Left ventricle myocardium superior (tissue), 1 donor: ENCODE data around the gene ARL4D. TPM values are rescaled to one million over a fixed set of nuclear protein-coding genes. Genes with fewer than 3 reads are reported as not detected.
"Not testable (repeated sequence)": the region's sequence is repeated elsewhere in the genome, so short reads cannot be mapped to it uniquely, and the experiment has no call there.

Source experiments
- ATAC-seq: fragments of 200-7000 bp; cut with Tn5 transposase; one replicate; pipeline ENCODE4 v1.9.1; 2020; ENCODE audit warnings: mild to moderate bottlenecking, moderate library complexity
- DNase-seq: peaks from one replicate; pipeline ENCODE4 v3.0.0-alpha.2; 2020
- intact Hi-C: fragments of 100-400 bp; cut with micrococcal nuclease; formaldehyde crosslinking; loops from one replicate; pipeline ENCODE4 v1.11.0; 2022
- total RNA-seq: library from RNA; stranded (reverse); fragmentation: NEBNext Ultra II Directional; extraction: Animal tissue kit (Norgen Biotek cat#: 25700); gene quantifications from one replicate; pipeline ENCODE4 v1.2.1, GENCODE V29; 2021
- donor health status: DM: no; HTN: yes; CAD: no; lungs with severe emphysema.

The ARL4D gene
- total RNA-seq, 1 donor from 2014 or later: 6.7 TPM

DNA sequence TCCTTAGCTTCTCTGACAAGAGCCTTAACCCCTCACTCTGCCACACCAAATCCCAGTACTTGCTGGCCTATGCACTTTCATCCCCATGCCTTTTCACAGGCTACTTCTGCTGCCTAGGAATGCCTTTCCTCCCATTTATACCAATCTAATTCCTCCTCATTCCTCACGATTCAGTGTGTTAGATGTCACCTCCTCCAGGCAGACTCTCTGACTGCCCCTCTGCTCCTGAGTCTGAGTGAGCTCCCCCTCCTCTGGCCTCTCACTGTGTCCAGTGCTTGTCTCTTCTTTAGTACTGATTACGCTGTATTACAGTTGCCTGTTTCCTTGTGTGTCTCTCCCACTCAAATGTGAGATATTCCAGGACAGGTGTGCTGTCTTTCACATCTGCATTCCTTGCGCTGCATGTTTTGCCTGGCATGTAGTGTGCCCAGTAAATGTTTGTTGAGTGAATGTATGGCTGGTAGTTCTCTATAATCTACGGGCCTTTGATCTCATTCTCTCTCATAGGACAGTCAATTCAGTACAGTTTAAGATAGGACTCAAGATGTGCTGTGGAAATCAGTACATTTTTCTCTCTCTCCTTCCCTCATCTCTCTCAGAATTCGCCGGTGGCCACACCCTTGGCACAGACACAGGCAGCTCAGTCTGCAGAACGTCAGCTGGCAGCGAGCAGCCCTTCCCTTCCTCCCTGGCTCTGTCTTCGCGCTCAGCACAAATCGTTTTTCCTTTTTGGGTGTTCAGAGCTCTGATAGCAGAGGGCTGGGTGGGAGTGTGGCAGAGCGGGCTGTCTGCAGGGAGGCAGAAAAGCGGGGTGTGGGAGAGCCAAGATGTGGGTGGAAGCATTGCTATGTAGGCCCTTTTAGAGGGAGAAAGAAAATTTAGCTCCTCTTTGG is 18.5 kb downstream of the ARL4D start:
- ATAC-seq (peak; percentile 92), DNase-seq (peak; percentile 85)
- intact Hi-C loops: no loop called here

DNA sequence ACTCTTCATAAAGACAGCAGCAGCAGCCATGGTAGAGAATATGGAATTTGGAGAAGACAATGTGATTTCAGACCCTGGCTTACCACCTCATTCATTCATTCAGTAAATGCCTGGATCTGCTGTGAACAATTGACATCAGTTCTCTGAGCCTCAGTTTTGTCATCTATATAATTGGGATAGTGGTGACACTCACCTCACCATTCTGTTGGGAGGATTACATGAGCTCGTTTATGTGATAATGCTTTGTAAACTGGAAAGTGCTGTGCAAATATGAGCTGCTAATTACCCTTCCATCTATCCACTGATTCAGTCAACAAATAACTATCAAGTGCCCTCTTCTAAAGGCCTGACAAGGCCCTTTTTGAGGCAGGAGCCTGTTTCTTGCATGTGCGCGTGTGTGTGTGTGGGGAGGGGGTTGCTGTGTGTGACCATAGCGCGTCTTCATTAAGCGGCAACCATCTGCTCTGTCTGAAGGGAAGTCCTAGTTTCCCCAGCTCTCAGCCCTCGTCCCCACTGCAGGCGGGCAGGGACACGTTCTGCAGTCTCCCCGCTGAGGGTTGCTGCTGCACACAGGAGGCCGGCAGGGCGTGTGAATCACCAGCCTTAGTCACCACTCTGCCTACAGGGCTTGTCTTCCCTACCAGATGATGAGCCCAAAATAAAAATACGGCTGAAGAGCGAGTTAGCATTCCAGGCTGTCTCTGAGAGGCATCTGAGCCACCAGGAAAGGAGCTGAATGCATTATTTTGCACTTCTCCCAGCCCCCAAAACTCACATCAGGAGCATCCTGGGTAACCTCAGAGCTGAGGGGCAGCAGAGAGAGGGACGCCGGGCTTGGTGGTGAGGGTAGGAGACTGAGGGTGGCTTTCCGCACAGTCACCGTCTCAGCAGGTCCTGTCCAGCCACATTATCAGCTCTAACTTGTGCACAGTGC is 19.9 kb downstream of the ARL4D start:
- peak; percentile 58 for DNase-seq
- ATAC-seq: peak; percentile 72
- intact Hi-C loops: no loop called here

DNA sequence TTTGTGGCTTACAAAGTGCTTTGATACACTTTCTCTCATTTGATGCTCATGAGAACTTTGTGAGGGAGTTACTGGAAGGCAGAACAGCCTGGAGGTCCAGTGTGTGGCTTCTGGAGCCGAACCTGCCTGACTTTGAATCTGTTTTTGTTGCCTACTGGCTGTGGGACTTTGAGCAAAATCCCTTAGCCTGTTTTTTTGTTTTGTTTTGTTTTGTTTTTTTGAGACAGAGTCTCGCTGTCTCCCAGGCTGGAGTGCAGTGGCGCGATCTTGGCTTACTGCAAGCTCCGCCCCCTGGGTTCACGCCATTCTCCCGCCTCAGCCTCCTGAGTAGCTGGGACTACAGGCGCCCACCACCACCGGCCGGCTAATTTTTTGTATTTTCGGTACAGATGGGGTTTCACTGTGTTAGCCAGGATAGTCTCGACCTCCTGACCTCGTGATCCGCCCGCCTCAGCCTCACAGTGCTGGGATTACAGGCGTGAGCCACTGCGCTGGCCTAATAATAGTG is 20.6 kb downstream of the ARL4D start:
- DNase-seq, intact Hi-C loops, ATAC-seq: not testable (repeated sequence)

DNA sequence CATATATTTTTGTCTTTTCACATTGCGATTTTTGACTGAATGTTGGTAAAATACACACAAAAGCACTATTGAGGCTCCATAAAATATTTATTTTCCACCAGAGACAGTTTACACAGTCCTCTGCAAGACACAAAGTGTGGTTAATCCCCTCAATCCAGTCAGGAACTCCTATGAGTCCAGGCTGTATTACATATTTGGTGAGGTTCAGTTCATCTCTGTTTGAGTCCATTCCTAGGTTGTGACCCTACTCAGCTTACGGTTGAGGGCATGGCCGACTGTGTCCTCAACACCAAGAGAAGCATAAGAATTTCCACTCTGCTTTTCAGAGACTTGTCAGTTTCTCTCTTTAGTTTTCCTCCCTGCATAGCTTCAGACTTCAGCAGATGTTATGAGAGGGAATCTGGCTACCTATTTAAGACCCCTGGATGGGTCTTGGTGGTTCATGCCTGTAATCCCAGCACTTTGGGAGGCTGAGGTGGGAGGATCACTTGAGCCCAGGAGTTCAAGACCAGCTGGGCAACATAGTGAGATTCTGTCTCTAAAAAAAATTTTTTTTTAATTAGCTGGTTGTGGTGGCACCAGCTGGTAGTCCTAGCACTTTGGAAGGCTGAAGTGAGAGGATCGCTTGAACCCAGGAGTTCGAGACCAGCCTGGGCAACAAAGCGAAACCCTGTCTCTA is 25.1 kb downstream of the ARL4D start:
- ATAC-seq: no peak
- no peak for DNase-seq
- intact Hi-C loops: no loop called here

DNA sequence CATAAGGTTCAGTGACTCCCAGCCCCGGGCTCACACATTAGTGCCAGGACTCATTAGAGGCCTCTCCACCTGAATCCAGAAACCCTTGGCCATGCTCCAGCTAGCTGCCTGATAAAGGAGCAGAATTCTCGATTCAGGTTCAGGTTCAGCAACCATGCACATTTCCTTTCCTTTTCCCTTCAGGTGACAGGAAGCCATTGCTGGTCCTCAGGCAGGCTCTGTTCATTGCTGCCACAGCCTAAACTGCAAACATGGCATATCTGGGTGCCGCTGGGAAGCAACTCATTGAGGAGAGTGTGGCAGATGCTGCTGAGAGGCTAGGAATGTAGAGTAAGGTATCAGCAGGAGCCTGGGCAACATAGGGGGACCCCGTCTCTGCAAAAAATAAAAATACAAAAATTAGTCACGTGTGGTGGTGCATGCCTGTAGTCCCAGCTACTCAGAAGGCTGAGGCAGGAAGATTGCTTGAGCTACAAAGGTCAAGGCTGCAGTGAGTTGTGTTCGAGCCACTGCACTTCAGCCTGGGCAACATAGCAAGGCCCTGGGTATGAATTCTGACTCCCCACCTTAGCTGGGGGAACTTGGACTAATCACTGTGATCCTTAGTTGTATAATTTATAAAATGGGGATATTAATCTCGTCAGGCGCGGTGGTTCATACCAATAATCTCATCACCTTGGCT is 28.7 kb downstream of the ARL4D start:
- no peak for ATAC-seq
- DNase-seq: no peak
- intact Hi-C loops: no loop called here

DNA sequence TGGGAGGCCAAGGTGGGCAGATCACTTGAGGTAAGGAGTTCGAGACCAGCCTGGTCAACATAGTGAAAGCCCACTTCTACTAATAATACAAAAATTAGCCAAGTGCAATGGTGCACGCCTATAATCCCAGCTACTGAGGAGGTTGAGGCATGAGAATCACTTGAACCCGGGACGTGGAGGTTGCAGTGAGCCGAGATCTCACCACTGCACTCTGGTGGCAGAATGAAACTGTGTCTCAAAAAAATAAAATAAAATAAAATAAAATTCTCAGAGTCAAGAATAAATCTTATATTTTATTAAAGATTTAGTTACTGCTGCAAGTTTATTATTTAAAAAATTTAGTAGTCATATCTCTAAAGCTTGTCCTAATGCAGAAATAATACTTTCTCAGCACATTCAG is 29.7 kb downstream of the ARL4D start:
- DNase-seq (no peak), ATAC-seq (no peak)
- intact Hi-C loops: no loop called here

DNA sequence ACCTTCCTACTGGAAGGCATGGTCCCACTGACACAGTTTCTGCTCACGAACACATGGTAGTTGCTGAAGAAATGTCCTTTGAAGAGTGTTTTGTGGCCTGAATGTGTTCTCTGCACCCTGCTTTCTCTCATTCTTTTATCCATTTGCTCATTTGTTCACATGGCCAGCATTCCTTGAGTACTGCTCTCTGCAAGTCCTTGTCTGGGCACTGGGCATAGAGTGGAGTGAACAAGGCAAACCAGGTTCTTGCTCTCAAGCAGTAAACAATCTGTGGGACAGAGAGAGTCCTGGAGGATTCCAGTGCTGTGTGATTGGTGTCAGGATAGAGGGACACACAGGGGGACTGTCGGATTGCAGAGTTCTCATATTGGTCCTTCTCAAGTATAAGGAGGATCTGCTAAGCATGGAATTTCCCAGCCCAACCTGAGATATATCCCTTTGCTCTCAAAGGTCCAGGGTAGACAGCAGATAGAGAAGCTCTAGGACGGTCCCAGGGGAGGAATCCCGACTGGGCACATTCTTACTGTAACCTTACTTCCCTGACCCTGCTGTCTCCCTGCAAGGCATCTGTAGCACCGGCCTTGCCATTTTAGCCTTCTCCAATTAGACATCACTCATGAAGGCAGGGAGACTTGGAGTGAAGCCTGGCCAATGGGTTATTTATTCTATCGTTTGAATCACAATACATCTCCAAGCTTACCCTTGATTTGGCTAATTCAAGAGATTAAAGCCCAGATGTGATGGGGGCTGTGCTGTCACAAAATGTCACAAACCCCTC is 32.3 kb downstream of the ARL4D start:
- ATAC-seq (peak; percentile 6), DNase-seq (no peak)
- intact Hi-C loops: no loop called here

DNA sequence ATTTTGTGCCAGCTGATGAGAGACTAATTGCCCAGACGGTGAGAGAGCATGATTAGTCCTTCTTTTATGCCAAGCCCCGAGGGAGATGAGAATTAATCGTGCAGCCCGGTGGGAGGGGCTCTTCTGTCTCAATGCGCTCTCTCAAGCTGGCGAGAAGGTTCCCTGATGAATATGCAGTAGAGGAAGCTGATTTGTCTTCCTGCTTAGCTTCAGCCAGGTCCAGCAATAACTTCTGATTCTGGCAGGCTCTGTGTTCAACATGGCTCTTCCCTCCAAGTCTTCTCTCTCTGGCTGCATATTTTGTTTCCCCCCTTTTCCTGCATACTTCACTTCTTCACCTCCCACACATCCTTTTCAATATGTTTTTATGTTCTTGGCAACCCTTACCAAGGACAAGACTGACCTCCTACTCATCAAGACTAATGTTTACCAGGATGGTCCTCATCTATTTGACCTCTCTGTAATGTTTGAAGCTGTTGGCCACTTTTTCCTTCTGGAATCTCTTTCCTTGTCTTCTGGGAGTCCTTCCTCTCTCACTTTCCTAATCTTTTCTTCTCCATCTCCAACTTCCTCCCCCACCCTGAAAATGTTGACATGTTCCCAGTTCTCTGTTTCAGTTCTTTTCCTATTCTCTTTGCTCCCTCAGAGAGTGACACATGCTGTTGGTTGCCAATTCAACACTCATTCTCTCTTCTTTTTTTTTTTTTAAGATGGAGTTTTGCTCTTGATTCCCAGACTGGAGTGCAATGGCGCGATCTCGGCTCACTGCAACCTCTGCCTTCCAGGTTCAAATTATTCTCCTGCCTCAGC is 33.1 kb downstream of the ARL4D start:
- ATAC-seq (peak; percentile 87), DNase-seq (no peak)
- intact Hi-C loops: no loop called here

DNA sequence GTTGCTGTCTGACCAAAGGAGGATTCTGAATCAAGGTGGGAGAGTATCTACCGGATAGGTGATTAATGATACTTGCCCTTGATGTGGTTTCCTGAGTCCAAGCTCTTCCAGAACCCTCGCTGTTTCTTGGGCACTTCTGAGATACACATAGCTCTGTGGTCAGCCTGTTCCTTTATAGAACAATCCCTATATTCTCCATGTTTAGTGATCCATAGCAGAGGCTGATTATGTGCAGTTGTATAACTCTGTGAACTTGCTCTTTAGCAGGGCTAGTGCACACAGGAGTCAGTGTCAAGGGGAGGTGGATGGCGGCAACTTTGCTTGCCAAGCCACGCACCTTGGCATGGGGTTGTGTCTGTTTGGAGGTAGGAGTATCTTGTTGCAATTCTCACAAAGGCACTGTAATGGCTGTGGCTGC is 36.1 kb downstream of the ARL4D start:
- intact Hi-C loops: no loop called here
- DNase-seq (no peak), ATAC-seq (no peak)

DNA sequence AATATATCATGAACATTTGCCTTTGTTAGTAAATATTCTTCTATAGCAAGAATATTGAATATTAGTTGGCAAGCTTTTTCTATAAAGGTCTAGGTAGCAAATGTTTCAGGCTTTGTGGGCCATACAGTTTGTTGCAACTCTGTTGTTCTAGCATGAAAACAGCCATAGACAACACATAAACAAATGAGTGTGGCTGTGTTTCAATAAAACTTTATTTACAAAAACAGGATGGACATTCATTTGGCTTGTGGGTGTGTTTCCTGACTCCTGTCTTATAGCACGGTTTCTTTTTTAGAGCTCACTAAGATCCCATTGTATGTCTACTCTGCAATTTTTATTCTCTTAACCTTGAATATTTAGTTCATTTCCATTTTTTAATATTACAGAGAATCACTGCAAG is 39.0 kb downstream of the ARL4D start:
- ATAC-seq (no peak), DNase-seq (no peak)
- intact Hi-C loops: no loop called here

DNA sequence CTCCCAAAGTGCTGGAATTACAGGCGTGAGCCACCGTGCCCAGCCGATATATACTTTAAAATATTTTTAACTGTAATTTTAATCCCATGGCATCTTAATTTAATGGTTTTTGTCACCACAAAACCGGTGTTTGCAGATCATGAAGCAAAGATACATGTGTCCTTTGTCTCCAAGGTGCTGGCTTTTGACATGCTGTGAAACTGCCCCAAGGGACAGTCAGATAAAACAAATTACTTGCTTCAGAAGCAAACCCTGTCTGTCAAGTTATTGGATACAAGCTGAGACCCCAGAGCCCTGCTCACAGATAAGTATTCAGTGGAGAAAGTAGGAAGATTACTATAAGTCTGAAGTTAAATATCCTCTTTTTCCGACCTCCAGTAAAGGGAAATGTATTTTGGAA is 39.8 kb downstream of the ARL4D start:
- ATAC-seq: no peak
- DNase-seq: no peak
- intact Hi-C loops: no loop called here

DNA sequence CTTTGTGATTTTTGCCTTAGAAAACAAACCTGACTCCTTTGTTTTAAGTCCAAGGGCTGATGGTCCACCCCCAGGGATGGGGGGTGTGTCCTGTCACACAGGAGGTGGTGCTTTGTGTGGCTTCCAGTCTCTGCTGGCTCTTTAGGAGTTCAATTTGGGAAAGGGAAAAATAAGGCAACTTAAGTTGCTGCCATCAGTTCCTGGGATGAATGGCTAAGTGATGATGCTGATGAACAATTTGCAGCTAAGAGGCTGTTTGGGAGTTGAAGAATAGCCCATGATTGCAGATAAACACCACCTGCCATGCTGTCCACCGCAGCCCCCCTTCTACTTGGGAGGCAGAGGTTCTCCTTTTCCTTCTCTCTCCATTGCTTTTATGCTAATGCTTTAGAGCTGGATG is 40.2 kb downstream of the ARL4D start:
- ATAC-seq (peak; percentile 66), DNase-seq (no peak)
- intact Hi-C loops: no loop called here

DNA sequence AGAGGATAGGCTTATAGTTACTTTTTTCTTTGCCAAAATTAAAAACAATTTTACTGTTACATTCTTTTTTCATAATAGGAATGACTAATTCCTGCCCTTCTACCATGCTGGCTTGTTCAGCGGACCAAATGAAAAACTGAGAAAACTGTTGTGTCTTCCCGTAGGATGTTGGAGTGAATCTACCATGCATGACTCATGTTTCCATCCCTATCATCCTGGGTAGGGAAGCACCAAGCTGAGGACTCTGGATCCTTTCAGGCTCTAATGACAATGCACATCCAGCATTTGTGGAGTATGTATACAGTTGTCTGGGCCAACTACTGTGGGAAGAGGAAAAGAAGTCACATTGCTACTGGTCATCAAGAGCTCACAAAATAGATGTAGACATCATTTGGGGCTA is 43.9 kb downstream of the ARL4D start:
- ATAC-seq: peak; percentile 43
- no peak for DNase-seq
- intact Hi-C loops: no loop called here

DNA sequence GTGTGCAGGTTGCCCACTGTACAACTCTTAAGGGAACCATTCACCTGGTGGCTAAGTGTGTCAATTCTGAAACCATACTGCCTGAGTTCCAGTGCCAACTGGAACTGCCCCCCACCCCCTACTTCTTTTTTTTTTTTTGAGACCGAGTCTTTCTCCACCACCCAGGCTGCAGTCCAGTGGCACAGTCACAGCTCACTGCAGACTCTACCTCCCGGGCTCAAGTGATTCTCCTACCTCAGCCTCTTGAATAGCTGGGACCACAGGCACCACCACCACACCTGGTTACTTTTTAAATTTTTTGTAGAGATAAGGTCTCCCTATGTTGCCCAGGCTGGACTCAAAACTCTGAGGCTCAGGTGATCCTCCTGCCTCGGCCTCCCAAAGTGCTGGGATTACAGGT is 44.6 kb downstream of the ARL4D start:
- intact Hi-C loops: no loop called here
- DNase-seq (no peak), ATAC-seq (no peak)

DNA sequence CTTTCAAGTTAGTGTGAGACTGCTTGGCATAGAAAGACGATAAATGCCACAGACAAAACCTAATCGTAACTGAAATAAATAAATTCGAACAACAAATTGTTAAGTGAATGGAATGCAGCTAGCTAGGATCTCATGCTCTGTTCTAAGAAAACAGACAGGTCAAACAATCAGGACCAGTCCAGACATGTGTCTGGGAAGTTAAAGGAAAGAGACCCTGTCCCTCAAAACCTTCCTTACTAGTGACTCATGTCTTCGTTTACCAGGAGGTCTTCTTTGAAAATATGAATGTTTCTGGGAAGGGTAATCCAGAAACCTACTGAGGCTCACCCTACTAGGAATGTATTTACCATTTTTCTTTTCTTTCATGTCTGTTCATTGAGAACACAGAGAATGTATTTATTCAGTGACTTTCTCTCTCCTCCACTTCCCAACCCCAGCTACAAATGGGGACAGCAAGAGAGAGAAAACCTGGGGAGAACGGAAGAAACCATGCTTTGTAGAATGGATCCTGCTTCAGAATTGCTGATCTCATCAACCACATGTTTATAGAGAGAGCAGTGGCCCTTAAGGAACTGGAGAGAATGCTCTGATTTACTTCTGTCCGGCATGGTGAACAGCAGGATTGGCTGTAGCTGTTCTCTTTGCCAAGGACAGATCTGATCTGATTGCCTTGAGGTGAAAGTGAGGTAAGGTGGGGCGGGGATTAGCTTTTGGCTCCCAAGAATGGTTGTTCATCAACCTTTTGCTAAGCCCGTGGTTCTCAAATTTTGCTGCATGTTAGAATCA is 45.6 kb downstream of the ARL4D start:
- intact Hi-C loops: no loop called here

DNA sequence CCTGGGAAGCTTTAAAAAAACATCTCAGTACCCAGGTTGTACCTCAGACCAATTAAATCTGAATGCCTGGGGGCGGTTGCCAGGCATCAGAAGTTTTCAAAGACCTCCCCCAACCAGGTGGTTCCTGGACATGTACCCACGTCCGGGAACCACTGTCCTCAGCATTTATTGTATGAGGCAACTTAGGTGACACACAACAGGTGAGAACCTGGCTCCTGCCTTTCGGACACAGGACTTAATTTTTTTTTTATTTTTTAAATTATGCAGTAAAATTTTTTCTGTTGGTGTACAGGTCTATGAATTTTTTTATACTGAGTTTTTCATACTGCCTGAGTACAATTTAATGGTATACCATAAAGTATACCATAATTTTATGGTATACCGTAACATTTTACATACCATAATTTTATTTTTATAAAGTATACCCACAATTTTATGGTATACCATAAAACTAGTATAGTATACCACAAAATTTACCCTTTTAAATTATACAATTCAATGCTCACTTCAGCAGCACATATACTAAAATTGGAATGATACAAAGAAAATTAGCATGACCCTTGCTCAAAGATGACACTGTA is 46.3 kb downstream of the ARL4D start:
- ATAC-seq (no peak), DNase-seq (no peak)
- intact Hi-C loops: no loop called here

More for the DNA sequence above, 45.6 kb downstream of the ARL4D start:
- ATAC-seq: no peak
- DNase-seq: no peak
